OCI-LY7 (cell line): ENCODE measurements around the gene CINP.

Experiments used
- CTCF ChIP-seq: fragments of 200-600 bp; sonication (generic); conservative IDR thresholded peaks from 2 replicates; pipeline ENCODE4 v1.5.1; 2014; ENCODE audit warnings: mild to moderate bottlenecking, antibody characterized with exemption, low read length, moderate library complexity, mixed read lengths
- EZH2phosphoT487 ChIP-seq: fragments of 200-600 bp; sonication (generic); IDR thresholded peaks from 2 replicates; pipeline ENCODE4 v1.6.1; 2018; ENCODE audit warnings: low read depth, borderline replicate concordance, mild to moderate bottlenecking, mixed run types, antibody characterized with exemption, low read length, moderate library complexity, mixed read lengths

DNA sequence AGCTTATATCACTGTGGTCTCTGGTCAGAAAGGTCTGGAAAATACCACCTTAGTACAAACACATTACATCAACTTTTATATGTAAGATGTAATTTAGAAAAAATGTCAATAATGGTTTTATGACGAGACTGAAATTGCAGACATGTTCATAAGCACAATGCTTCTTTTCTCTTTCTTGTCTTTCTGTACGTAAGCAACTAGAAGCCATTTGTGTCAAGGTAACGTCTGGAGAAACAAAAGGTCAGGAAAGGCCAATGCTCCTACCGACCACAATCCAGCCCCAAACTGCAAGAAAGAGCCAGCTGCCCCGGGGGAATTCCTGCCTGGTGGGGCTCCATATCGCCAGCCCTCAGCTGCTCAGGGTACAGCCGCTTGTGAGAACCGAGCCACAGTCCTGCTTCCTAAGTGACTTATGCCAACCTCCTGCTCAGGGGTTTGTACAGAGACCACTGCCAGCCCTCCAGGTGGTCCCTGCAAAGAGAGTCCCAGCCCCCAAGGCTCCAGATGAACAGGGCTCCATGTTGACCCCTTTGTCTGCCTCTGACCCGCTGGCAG, 36.8 kb downstream of the CINP start:
- no peak for TF ChIP-seq CTCF
- TF ChIP-seq EZH2phosphoT487: no peak
